Neural crest cell (in vitro differentiated cells): Measurements from ENCODE around the gene SCO2. TPM values are rescaled to one million over a fixed set of nuclear protein-coding genes. Genes with fewer than 3 reads are reported as not detected.
A peak's percentile ranks its signal among the peaks of the same experiment; 100 is the strongest.

Experiments used
- DNase-seq: peaks from one replicate; pipeline ENCODE4 v3.0.0; 2021; ENCODE audit warnings: low read depth, mixed read lengths, low spot score
- H3K27ac Mint-ChIP-seq: one replicate; pipeline ENCODE4 v1.8.0; 2021; ENCODE audit warnings: mild to moderate bottlenecking, mixed read lengths; ENCODE audit not compliant: unreplicated experiment
- H3K27me3 Mint-ChIP-seq: 2 replicates; pipeline ENCODE4 v1.8.0; 2021; ENCODE audit warnings: low read depth, mild to moderate bottlenecking, mixed read lengths
- H3K36me3 Mint-ChIP-seq: 2 replicates; pipeline ENCODE4 v1.8.0; 2021; ENCODE audit warnings: low read depth, mild to moderate bottlenecking, mixed read lengths
- H3K4me1 Mint-ChIP-seq: 2 replicates; pipeline ENCODE4 v1.8.0; 2021; ENCODE audit warnings: mixed read lengths
- H3K4me3 Mint-ChIP-seq: one replicate; pipeline ENCODE4 v1.8.0; 2021; ENCODE audit warnings: mild to moderate bottlenecking, mixed read lengths
- H3K9me3 Mint-ChIP-seq: 2 replicates; pipeline ENCODE4 v1.8.0; 2021; ENCODE audit warnings: mixed read lengths
- total RNA-seq: library from RNA; stranded (reverse); gene quantifications from 2 replicates; pipeline ENCODE4 v1.2.1, GENCODE V29; 2021
- TF ChIP-seq, protein P1 (sequence below): fragments of 200-600 bp; sonication (generic); conservative IDR thresholded peaks from 2 replicates; pipeline ENCODE4 v1.5.0; 2021; ENCODE audit warnings: antibody characterized with exemption, mild to moderate bottlenecking

Gene SCO2
- total RNA-seq, 1 donor from 2014 or later: 2.3 TPM

DNA sequence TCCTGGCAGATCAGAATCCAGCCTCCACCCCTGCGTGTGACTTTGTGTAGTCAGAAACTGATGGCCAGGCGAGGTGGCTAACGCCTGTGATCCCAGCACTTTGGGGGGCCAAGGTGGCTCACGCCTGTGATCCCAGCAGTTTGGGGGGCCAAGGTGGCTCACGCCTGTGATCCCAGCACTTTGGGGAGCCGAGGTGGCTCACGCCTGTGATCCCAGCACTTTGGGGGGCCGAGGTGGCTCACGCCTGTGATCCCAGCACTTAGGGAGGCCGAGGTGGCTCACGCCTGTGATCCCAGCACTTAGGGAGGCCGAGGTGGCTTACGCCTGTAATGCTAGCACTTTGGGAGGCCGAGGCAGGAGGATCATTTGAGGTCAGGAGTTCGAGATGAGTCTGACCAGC lies 12.2 kb downstream of the SCO2 start:
- H3K9me3 Mint-ChIP-seq: no peaks in the 10 kb centered on the region
- no peaks in the 10 kb centered on the region for H3K27me3 Mint-ChIP-seq
- H3K27ac Mint-ChIP-seq: no peak overlapping the region
- TF ChIP-seq, protein P1, sequence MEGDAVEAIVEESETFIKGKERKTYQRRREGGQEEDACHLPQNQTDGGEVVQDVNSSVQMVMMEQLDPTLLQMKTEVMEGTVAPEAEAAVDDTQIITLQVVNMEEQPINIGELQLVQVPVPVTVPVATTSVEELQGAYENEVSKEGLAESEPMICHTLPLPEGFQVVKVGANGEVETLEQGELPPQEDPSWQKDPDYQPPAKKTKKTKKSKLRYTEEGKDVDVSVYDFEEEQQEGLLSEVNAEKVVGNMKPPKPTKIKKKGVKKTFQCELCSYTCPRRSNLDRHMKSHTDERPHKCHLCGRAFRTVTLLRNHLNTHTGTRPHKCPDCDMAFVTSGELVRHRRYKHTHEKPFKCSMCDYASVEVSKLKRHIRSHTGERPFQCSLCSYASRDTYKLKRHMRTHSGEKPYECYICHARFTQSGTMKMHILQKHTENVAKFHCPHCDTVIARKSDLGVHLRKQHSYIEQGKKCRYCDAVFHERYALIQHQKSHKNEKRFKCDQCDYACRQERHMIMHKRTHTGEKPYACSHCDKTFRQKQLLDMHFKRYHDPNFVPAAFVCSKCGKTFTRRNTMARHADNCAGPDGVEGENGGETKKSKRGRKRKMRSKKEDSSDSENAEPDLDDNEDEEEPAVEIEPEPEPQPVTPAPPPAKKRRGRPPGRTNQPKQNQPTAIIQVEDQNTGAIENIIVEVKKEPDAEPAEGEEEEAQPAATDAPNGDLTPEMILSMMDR: no peak
- H3K4me3 Mint-ChIP-seq: no peak overlapping the region
- H3K4me1 Mint-ChIP-seq: peaks cover 16% of the 10 kb centered on the region
- no peak for DNase-seq
- H3K36me3 Mint-ChIP-seq: no peaks in the 10 kb centered on the region

DNA sequence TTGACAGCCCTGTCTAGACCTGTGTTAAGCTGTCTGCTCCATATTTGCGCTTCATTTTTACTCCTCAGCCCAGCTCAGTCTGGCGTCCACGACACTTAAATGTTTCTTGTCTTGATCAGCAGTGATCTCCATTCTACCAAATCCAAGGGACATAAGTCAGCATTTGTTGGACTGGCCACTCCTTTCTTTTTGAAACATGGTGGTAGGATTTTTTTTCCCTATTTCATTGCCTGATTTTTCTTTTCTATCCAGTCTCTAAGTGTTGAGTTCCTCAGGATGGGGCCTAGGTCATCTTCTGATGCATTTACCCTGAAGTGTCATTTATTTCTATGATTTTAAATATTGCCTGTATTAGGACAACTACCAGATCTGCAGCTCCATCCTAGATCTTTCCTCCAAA lies 16.5 kb downstream of the SCO2 start:
- no peaks in the 10 kb centered on the region for H3K27me3 Mint-ChIP-seq
- peak overlapping the region; percentile 87 for H3K4me3 Mint-ChIP-seq
- H3K27ac Mint-ChIP-seq: peak overlapping the region; percentile 93
- no peak for DNase-seq
- TF ChIP-seq, protein P1: no peak
- H3K9me3 Mint-ChIP-seq: no peaks in the 10 kb centered on the region
- H3K4me1 Mint-ChIP-seq: peaks cover 16% of the 10 kb centered on the region
- H3K36me3 Mint-ChIP-seq: no peaks in the 10 kb centered on the region

- peak; percentile 97 for DNase-seq
- Mint-ChIP-seq H3K27ac (peak within 1 kb of the TSS; percentile 99), H3K4me1 (peaks cover 16% of the 10 kb centered on the region), H3K9me3 (no peaks in the 10 kb centered on the region), H3K4me3 (peak within 1 kb of the TSS; percentile 95), H3K27me3 (no peaks in the 10 kb centered on the region), H3K36me3 (no peaks in the 10 kb centered on the region)
- TF ChIP-seq, protein P1: no peak
Measured at GRCh38 chr22:50507991-50508884, 17.2 kb downstream of the SCO2 start, which contains the start of gene NCAPH2. TSS of gene NCAPH2 (plus strand) at chr22:50508224. CDS start at chr22:50508338, 114 bp downstream.

DNA sequence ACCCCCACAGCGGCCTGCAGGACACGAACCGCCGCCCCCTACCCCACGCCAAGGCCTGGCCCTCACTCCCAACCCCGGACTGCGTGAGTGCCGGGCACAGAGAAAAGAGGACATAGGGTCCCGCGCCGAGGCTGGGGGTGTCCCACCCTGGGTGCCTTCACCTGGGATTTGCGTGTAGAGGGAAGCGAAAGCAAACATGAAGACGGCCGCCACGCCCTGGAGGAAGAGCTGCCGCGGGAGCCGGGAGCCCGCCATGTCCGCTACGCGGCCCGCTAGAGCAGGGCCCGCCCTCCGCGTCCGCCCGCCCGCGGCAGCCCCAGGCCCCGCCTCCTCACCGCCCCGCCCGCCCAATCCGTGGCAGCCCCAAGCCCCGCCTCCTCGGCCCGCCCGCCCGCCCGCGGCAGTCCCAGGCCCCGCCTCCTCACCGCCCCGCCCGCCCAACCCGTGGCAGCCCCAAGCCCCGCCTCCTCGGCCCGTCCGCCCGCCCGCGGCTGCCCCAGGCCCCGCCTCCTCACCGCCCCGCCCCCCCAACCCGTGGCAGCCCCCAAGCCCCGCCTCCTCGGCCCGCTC lies 17.9 kb downstream of the SCO2 start, which contains the start of gene LMF2:
TSS of gene LMF2 (minus strand) at position 282 of the 570 bp plus-strand sequence. CDS start at position 255, 27 bp downstream.
- peak; percentile 91 for DNase-seq
- peaks cover 16% of the 10 kb centered on the region for H3K4me1 Mint-ChIP-seq
- H3K9me3 Mint-ChIP-seq: no peaks in the 10 kb centered on the region
- TF ChIP-seq, protein P1: no peak
- peak within 1 kb of the TSS; percentile 99 for H3K27ac Mint-ChIP-seq
- H3K36me3 Mint-ChIP-seq: no peaks in the 10 kb centered on the region
- no peaks in the 10 kb centered on the region for H3K27me3 Mint-ChIP-seq
- H3K4me3 Mint-ChIP-seq: peak within 1 kb of the TSS; percentile 95

- Mint-ChIP-seq H3K27ac (peak overlapping the region; percentile 71), H3K4me3 (peak overlapping the region; percentile 95), H3K36me3 (no peaks in the 10 kb centered on the region), H3K9me3 (no peaks in the 10 kb centered on the region), H3K4me1 (peaks cover 12% of the 10 kb centered on the region), H3K27me3 (no peaks in the 10 kb centered on the region)
- no peak for DNase-seq
- TF ChIP-seq, protein P1: no peak
Measured at GRCh38 chr22:50506611-50507420, 18.6 kb downstream of the SCO2 start.
